Measurements from ENCODE around the gene CAMLG.

DNA sequence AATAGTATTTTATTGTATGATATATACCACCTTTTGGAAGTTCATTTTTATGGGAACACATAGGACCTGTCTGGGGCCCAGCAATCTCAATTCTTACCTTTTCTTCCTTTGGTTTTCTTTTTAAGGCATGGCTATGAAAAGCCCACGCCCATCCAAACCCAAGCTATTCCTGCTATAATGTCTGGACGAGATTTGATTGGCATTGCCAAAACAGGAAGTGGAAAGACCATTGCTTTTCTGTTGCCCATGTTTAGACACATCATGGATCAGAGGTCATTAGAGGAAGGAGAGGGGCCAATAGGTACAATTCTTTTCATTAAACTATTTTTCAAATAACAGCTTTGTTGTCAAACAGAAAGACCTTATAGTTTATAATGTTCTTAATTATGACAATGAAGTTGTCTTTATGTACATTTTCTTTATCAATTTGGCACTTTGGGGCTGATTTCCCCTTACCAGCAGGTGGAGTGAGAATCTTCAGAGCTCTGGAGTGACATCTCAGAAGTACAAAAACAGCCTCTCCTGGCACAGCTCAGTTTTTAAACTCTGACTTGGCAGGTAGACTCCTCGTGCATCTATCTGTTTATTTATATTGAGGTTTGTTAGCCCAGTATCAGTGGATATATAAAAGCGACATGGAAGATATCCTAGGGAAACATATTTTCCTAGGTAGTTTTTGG is 46.0 kb downstream of the CAMLG start:
- TF ChIP-seq, protein P1, sequence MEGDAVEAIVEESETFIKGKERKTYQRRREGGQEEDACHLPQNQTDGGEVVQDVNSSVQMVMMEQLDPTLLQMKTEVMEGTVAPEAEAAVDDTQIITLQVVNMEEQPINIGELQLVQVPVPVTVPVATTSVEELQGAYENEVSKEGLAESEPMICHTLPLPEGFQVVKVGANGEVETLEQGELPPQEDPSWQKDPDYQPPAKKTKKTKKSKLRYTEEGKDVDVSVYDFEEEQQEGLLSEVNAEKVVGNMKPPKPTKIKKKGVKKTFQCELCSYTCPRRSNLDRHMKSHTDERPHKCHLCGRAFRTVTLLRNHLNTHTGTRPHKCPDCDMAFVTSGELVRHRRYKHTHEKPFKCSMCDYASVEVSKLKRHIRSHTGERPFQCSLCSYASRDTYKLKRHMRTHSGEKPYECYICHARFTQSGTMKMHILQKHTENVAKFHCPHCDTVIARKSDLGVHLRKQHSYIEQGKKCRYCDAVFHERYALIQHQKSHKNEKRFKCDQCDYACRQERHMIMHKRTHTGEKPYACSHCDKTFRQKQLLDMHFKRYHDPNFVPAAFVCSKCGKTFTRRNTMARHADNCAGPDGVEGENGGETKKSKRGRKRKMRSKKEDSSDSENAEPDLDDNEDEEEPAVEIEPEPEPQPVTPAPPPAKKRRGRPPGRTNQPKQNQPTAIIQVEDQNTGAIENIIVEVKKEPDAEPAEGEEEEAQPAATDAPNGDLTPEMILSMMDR (optimal IDR thresholded peaks at IDR 0.05 in 1 of 3, IDR thresholded peaks at IDR 0.05 in 1 of 3, conservative IDR thresholded peaks at IDR 0.05 in 1 of 3; ENCODE audit: extremely low read depth in 1 of 3, insufficient read depth in 2 of 3, low read length in 3 of 3): peak in 1 of 3 experiments; percentile 16
- TF ChIP-seq EZH2 (IDR thresholded peaks at IDR 0.05; ENCODE audit: low read length): no peak
